Stimulated activated CD4-positive, alpha-beta T cell treated with anti-CD3 and anti-CD28 coated beads, Interleukin-15, amount 100 ng/mL, for 1 hour (primary cell): ENCODE measurements around the gene SPEN.

Source experiments
- DNase-seq, 2 donors: peaks; one replicate each; pipeline ENCODE4 v3.0.0-alpha.2; 2020; ENCODE audit warnings: low read depth in 1 of 2, low spot score in 1 of 2

Gene SPEN

DNA sequence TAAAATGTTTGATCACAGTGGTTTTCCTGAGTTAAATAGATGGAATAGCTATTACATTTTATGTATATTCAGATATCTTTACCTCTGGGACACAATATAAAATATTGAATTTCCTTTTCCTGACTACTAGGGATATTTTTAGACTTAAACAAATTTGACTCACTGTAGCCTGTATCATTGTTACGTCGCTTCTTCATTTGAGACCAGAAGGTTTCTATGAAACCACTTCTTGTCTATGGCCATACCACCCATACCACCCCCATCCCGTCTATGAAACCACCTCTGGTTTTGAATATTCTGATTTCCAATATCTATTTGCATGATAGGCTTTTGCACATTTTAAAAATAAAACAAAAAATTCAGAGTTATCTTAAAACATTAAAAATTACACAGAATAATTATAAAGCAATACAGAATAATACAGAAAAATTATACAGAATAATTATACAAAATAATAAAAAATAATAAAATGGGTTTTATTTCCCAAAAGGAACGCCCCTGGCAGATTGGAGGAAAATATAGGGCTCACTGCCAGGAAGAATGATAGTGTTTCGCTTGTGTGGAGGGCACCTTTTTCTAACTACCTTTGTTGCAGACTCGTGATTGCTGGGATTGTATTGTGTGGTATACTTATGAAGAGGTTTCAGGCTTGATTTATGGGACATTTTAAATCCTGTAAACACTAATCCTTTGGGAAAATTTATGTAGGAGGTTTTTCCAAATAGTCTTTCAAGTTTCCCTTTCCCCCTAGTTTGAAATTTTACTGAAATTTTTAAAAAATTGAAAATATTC lies 4.7 kb downstream of the SPEN start:
- no peak for DNase-seq

DNA sequence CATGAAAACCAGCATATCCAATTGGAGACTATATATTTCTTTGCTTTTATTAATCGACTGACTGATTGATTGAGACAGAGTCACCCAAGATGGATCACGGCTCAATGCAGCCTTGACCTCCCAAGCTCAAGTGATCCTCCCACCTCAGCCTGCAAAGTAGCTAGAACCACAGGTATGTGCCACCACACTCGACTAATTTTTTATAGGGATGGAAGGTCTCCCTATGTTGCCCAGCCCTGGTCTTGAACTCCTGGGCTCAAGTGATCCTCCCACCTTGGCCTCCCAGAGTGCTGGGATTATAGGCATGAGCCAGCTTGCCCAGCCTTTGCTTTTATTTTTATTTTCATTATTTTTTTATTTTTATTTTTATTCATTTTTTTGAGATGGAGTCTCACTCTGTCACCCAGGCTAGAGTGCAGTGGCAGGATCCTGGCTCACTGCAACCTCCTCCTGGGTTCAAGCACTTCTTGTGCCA lies 5.4 kb downstream of the SPEN start:
- no peak for DNase-seq

DNA sequence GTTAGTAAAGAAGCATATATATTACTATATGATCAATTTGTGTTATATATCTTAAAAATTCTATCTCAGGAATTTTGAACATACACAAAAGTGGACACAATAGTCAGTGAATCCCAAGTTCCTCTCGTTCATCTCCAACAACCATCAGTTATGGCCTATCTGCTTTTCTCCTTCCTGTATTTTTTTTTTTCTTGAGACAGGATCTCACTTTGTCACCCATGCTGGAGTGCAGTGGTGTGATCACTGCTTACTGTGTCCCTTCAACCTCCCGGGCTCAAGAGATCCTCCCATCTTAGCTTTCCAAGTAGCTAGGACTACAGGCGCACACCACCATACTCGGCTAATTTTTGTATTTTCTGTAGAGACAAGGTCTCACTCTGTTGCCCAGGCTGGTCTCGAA lies 9.4 kb downstream of the SPEN start:
- DNase-seq, result no peak

DNA sequence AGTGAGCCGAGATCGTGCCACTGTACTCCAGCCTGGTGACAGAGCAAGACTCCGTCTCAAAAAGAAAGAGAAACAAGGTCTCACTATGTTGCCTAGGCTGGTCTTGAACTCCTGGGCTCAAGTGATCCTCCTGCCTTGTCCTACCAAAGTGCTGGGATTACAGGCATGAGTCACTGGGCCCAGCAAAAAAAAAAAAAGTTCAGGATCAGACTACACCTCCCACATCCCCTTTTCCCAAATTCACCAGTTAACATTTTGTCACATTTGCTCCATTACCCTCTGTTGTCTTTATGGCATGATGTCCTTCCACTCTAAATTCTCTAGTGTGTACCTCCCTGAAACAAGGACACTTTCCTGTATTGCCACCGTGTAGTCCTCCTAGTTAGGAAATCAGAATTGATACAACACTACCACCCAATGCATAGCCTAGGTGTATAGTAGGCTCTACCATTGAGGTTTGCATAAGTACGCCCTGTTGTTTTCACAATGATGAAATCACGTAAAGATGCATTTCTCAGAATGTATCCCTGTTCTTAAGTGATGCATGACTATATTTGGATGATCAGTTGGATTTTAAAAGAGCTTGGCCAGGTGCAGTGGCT lies 10.7 kb downstream of the SPEN start:
- DNase-seq, result no peak

DNA sequence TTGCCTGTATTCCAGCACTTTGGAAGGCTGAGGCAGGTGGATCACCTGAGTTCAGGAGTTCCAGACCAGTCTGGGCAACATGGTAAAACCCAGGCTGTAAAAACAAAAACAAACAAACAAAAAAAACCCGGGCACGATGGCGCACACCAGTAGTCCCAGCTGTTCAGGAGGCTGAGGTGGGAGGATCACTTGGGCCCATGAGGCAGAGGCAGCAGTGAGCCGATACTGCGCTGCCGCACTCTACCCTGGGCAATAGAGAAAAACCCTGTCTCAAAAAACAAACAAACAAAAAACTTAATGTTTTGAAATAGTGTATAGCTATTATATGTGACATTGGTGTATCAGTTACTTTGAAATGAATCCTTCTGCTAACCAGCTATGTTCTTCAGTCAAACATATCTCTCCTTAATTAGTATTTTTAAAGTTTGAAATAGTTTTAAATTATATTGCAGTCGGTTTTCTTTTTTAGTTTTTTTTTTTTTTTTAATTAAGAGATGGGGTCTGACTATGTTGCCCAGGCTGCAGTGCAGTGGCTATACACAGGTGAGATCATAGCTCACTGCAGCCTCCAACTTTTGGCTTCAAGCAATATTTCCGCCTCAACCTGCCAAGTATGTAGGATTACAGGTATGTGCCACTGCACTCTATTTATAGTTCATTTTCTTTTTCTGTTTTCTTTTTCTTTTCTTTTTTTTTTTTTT lies 11.3 kb downstream of the SPEN start:
- DNase-seq, result no peak

DNA sequence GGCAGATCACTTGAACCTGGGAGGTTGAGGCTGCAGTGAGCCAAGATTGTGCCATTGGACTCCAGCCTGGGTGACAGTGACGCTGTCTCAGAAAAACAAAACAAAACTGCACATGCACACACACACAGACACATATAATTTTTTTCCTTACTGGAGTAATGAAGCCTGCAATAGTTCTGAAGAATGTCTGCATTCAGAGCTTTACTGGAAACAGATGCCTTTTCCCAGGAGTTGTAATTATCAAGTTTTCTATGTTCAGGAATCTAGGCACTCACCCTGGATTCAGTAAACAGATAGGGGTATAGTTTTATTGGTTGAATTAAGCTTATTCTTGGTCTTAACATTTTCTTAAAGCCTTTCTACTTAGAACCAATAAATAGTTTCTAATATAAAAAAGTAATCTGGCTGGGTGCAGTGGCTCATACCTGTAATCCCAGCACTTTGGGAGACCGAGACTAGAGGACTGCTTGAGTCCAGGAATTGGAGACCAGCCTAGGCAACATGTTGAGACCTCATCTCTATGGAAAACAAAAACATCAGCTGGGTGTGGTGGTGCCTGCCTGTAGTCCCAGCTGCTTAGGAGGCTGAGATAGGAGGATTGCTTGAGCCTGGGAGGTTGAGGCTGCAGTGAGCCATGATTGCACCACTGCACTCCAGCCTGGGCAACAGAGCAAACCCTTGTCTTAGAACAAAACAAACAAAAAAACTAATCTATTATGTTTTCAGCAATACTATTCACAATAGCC lies 15.8 kb downstream of the SPEN start:
- DNase-seq, result no peak

DNA sequence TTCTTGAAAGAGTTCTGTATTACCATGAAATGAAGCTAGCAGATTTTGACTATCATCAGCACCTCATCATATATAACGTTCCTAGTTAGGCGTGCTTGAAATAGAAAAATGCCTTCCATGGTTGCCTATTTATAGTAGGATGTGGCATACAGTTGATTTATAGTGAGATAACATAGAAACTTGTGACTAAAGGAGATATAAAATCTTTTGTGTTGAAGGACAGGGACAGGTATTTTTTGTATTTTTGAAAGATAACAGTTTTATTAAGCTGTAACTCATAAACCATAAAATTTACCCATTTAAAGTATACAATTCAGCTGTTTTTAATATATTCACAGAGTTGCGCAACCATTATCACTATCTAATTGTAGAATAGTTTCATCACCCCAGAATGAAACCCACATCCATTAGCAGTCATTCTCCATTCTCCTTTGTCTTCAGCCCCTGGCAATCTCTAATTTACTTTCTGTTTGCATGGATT lies 19.3 kb downstream of the SPEN start:
- DNase-seq, result no peak

DNA sequence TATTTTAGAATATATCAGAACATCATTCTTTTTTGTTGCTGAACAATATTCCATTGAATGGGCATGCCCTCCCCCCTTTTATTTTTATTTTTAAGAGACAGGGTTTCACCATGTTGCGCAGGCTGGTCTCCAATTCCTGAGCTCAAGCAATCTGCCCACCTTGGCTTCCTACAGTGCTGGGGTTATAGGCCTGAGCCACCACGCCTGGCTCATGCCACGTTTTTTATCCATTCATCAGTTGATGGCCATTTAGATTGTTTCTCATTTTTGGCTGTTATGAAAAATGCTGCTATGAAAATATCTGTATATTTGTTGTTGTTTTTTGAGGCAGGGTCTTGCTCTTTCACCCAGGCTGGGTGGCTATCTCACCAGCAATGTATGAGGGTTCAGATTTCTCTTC lies 19.8 kb downstream of the SPEN start:
- DNase-seq, result no peak

DNA sequence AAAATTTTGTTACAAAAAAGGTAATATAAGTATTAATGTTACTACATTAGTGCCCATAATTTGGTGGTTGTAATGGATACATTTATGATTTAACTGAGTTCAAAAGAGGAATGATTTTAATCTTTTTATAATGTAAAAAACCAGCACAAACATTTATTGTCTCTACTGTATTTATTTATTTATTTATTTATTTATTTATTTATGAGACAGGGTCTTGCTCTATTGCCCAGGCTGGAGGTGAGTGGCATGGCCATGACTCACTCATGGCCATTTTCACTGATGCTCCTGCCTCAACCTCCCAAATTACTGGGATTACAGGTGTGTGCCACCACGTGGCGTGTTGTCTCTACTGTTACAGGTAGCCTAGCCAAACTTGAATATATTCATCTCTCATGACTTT lies 21.9 kb downstream of the SPEN start:
- no peak for DNase-seq

DNA sequence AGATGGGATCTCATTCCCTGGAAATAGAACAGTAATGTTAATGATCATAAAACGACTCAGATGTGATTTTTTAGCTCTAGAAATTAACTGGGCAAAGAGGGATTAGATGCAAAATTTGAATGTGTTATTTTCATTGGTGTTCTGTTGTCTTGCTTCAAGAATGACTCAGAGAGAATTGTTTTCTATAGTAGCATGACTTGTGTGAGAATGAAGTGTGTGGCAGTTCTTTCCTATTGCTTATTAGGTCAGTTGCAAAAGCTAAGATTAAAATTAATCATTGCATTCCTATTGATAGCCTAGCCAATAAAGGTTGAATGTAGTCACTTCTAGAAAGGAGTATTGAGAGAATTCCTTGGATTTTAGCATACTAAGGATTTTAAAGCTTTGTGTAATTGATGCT lies 22.9 kb downstream of the SPEN start:
- no peak for DNase-seq

DNA sequence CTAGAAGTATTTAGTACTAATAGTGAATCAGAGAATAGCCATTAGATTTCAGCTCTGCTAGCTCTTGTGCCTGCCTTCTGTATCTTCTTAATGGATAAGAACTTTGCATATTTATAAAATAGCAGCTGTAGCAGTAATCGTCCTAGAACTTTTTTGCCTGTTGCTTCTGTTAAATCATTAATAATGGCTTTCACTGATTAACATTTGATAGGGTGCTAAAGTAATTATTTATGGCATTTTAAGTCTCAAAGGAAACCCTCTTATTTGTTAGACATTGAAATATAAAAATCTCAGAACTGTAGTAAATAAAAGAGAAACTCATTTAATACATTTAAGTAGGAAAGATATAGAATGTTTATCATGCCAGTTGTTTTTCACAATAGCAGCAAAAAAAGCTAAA lies 27.0 kb downstream of the SPEN start:
- DNase-seq, result no peak

DNA sequence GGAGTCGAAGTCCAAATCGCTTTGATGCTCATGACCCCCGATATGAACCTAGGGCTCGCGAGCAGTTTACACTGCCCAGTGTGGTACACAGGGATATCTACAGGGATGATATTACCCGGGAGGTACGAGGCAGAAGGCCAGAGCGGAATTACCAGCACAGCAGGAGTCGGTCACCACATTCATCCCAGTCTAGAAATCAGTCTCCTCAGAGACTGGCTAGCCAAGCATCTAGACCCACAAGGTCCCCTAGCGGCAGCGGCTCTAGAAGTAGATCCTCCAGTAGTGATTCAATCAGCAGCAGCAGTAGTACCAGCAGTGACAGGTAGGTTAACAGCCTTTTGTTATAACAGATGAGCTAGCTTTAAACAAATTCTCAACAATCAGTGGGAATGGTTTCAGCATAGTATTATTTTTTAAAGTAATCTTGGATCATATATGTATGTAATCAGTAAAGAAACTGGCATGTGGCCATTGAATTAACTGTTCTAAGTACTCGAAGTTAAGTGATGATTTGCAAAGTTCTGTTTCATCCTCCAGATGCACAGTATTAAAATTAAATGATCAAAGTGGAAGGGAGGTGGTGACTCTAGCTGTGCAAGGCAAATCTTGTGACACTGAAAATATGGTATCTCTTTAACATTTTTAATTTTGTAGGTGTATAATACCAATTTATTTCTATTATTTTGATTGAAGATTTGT lies 29.0 kb downstream of the SPEN start:
- DNase-seq, result no peak

DNA sequence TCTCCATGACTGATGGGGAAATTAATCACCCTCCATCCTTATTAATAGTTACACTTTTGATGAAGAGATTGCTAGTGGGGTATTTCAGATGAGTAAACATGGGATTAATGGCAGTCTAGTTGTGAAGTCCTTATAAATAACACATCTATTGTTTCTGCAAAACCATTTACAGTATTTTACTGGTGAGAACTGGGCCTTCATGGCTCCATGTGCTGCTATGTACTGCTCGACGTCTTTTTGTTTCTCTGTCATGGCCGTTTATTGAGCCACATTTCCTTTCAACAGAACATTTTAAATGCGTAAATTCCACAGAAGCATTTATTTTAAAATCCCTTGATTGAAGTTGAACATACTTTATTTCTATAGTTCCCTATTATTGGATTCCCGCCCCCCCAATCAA lies 34.5 kb downstream of the SPEN start:
- no peak for DNase-seq

DNA sequence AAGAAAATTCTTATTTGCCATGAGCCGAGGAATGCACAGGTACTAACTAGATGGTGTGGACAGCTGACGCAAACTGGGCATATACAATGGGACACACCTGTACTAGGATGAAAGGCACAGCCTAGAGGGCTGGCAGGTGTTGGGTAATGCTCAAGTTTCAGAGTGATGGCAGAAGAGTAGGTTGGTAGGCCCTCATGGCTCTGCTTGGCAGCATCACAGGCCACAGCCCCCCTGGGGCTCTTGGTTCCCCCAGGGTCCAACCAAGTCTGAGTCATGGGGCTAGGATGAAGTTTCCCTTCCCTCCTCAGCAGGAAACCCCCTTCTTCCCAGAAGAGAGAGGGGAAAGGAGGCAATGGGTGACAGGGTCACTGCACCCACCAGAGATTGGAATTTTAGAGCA lies 35.2 kb downstream of the SPEN start:
- no peak for DNase-seq

DNA sequence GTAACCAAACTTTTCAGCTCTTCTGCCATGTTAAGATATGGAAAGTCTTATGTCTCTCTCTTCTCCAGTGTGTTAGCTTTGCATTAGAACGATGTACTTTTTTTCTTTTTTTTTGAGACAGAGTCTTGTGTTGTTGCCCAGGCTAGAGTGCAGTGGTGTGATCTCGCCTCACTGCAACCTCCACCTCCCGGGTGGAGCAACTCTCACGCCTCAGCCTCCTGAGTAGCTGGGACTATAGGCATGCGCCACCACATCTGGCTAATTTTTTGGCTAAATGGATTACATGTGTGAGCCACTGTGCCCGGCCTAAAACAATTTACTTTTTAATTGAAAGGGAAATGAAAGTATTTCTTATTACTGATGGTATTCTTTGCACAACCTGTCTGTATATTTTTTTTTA lies 35.8 kb downstream of the SPEN start:
- DNase-seq, result no peak

DNA sequence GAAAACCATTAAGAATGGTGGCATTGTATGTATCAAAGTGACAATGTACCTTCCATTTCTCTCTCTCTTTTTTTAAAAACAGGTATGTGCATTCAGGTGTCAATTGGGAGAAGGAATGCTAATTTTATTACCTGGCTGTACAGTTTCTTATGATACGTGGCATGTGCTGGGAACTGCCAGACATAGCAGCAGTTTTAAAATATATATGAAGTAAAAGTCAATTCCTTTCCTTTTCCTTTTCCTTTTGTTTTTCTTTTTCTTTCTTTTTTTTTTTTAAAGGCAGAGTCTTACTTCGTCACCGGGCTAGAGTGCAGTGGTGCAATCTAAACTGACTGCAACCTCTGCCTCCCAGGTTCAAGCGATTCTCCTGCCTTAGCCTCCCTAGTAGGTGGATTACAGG lies 37.0 kb downstream of the SPEN start:
- DNase-seq, result no peak

DNA sequence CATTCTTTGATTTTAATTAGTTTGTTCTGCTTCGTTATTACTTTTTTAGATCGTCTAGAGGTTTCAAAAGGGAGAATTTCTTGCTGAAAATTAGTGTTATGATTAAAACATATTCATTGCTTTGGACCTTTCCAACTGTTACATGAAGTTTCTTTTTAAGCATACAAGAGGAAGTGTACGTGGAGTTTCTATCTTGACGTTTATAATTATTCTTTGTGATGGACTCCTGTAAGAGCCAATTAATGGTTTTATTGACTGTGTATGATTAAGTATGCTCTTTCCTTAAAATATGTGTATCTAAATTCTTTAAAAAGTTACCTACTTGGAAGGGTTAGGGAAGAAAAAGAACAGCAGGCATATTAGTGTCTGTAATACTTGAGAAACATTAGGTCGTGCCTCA lies 37.8 kb downstream of the SPEN start:
- DNase-seq, result no peak

DNA sequence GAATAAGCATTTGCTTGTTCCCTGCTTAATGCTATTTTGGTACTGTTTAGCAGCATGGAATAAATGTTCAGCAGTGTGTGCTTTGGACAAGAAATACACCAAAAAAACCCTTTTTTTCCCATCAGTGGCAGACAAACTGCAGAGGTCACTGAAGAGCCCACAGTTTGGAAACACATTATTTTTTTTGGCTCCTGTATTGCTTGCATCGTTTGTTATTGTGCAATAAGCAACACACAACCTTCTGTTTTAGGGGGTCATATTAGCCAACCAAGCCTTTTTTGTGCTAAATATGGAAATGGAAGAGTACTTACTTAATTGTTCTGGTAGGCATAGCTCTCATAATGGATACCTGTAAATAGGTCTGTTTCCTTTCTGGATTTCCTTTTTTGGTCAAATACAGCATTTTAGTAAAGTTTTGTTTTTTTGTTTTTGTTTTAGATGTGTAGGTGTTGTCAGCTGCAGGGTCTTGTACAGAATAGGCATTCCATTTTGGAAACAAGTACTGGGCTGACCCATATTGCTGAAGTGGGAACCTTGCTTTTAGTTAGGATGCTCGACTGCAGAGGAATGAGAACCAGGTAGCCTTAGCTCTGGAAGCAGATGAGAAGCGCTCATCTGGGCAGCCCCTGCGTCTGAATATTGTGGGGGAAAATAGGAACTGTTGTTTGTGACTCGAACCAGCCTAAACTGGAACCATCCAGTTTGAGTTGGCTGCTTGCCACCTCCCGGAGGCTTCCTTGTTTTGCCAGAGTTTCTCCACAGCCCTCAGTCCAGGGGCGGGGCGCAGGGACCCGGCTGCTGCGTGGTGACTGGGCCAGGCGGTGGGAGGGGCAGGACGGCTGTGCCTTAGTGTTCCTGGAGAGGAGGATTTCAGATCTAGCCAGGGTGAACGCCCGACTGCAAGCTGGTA lies 38.4 kb downstream of the SPEN start:
- no peak for DNase-seq

DNA sequence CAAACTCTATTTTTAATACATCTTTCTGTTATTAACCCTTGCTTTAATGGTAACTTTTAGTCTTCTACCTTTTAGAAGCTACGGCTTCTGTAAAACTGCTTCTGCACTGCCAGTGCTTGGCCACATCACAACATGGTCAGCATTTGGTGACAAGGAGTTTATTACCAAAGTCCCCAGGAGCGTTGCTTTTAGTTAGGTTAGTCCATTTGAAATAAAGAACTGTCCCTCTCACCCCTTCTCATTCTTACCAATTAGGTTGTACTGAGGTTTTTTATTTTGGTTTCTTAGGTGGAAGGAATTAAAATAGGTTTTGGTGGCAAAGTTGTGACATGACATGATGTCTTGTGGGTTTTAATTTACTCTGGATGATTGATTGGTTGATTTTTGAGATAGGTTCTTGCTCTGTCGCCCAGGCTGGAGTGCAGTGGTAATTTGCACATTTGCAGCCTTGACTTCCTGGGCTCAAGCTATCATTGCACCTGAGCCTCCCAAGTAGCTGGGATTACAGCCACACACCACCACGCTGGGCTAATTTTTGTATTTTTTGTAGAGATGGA lies 39.2 kb downstream of the SPEN start:
- DNase-seq, result no peak
